GM18517 (cell line): ENCODE data around the gene ZCCHC9.
A peak's percentile ranks its signal among the peaks of the same experiment; 100 is the strongest.
"Not testable (repeated sequence)": the region's sequence is repeated elsewhere in the genome, so short reads cannot be mapped to it uniquely, and the experiment has no call there.

ENCODE experiments used
- ATAC-seq: cut with Tn5 transposase; IDR thresholded peaks from one replicate; pipeline ENCODE4 v1.9.1; 2021; ENCODE audit warnings: mild to moderate bottlenecking, moderate library complexity; ENCODE audit not compliant: unreplicated experiment

Gene ZCCHC9

GRCh38 chr5:81301271-81302015 lies at the start of gene ZCCHC9:
TSS of gene ZCCHC9 (plus strand) at chr5:81301587. CDS start at chr5:81304758, 3,171 bp downstream.
- peak; percentile 92 for ATAC-seq

- ATAC-seq, result no peak
These were observed 49.5 kb upstream of the ZCCHC9 start for GRCh38 chr5:81251922-81252321.

- no peak for ATAC-seq
These were observed 48.5 kb upstream of the ZCCHC9 start for GRCh38 chr5:81252904-81253303.

- no peak for ATAC-seq
These were observed 47.5 kb upstream of the ZCCHC9 start for GRCh38 chr5:81253875-81254274.

- no peak for ATAC-seq
These were observed 46.4 kb upstream of the ZCCHC9 start for GRCh38 chr5:81254886-81255559.

- no peak for ATAC-seq
These were observed 44.6 kb upstream of the ZCCHC9 start for GRCh38 chr5:81256766-81257165.

GRCh38 chr5:81262796-81263195 lies 38.6 kb upstream of the ZCCHC9 start:
- not testable (repeated sequence) for ATAC-seq

GRCh38 chr5:81265101-81265500 lies 36.3 kb upstream of the ZCCHC9 start:
- no peak for ATAC-seq

- ATAC-seq, result no peak
These were observed 32.7 kb upstream of the ZCCHC9 start for GRCh38 chr5:81268521-81269196.

- no peak for ATAC-seq
These were observed 31.5 kb upstream of the ZCCHC9 start for GRCh38 chr5:81269751-81270393.

GRCh38 chr5:81270394-81271027 lies 30.9 kb upstream of the ZCCHC9 start:
- ATAC-seq, result not testable (repeated sequence)

- no peak for ATAC-seq
These were observed 17.4 kb upstream of the ZCCHC9 start for GRCh38 chr5:81283976-81284375.

GRCh38 chr5:81286059-81286617 lies 15.2 kb upstream of the ZCCHC9 start:
- ATAC-seq, result no peak

GRCh38 chr5:81288021-81288433 lies 13.4 kb upstream of the ZCCHC9 start:
- ATAC-seq, result no peak

- no peak for ATAC-seq
These were observed 11.2 kb upstream of the ZCCHC9 start for GRCh38 chr5:81290146-81290545.

- no peak for ATAC-seq
These were observed 9.3 kb upstream of the ZCCHC9 start for GRCh38 chr5:81292130-81292529.

GRCh38 chr5:81294021-81294420 lies 7.4 kb upstream of the ZCCHC9 start:
- ATAC-seq, result not testable (repeated sequence)

- no peak for ATAC-seq
These were observed 3.9 kb upstream of the ZCCHC9 start for GRCh38 chr5:81297531-81297930.

GRCh38 chr5:81300921-81301270 lies 491 bp upstream of the ZCCHC9 start:
- no peak for ATAC-seq

GRCh38 chr5:81302596-81302995 lies 1.2 kb downstream of the ZCCHC9 start:
- no peak for ATAC-seq

- ATAC-seq, result no peak
These were observed 2.2 kb downstream of the ZCCHC9 start for GRCh38 chr5:81303563-81303962.
